DND-41 (cell line): ENCODE data around the gene KAT2B.

ENCODE experiments used
- ATAC-seq: fragments of 200-7000 bp; cut with Tn5 transposase; 3 replicates; pipeline ENCODE4 v1.9.1; 2021; ENCODE audit warnings: low read depth; ENCODE audit not compliant: insufficient read depth
- DNase-seq: peaks from one replicate; pipeline ENCODE4 v3.0.0-alpha.2; 2020
- H2AFZ ChIP-seq: 2 replicates; pipeline ENCODE4 v1.6.0; 2012; ENCODE audit warnings: low read depth, low read length
- H3K27ac ChIP-seq: 2 replicates; pipeline ENCODE4 v1.5.1; 2012; ENCODE audit warnings: low read length, inconsistent platforms
- H3K27me3 ChIP-seq: fragments of 200-600 bp; sonication (generic); 2 replicates; pipeline ENCODE4 v1.6.0; 2012; ENCODE audit warnings: low read length, mild to moderate bottlenecking, inconsistent platforms; ENCODE audit not compliant: insufficient read depth, poor library complexity
- H3K36me3 ChIP-seq: 2 replicates; pipeline ENCODE4 v1.5.1; 2012; ENCODE audit warnings: low read length, inconsistent platforms; ENCODE audit not compliant: insufficient read depth
- H3K4me1 ChIP-seq: 2 replicates; pipeline ENCODE4 v1.5.1; 2012; ENCODE audit warnings: mild to moderate bottlenecking, low read length; ENCODE audit not compliant: insufficient read depth
- H3K4me2 ChIP-seq: 2 replicates; pipeline ENCODE4 v1.6.0; 2012; ENCODE audit warnings: mild to moderate bottlenecking, moderate library complexity, low read length, inconsistent platforms; ENCODE audit not compliant: insufficient read depth
- H3K4me3 ChIP-seq, 2 experiments: fragments of 200-600 bp in 1 of 2; shearing (Covaris generic) in 1 of 2; 2 replicates each; pipeline ENCODE4 v1.5.1; 2012 to 2016; ENCODE audit warnings: inconsistent platforms in 2 of 2, low read length in 2 of 2, mild to moderate bottlenecking in 2 of 2, low read depth in 1 of 2, moderate library complexity in 1 of 2
- H3K79me2 ChIP-seq: 2 replicates; pipeline ENCODE4 v1.6.0; 2012; ENCODE audit warnings: low read length, inconsistent platforms; ENCODE audit not compliant: insufficient read depth
- H3K9ac ChIP-seq: 2 replicates; pipeline ENCODE4 v1.6.0; 2012; ENCODE audit warnings: low read depth, mild to moderate bottlenecking, inconsistent platforms, low read length, moderate library complexity
- H3K9me3 ChIP-seq: 2 replicates; pipeline ENCODE4 v1.5.1; 2012; ENCODE audit warnings: low read length, moderate library complexity, mild to moderate bottlenecking, inconsistent platforms; ENCODE audit not compliant: insufficient read depth, severe bottlenecking
- H4K20me1 ChIP-seq: 2 replicates; pipeline ENCODE4 v1.6.0; 2012; ENCODE audit warnings: low read length; ENCODE audit not compliant: insufficient read depth
- EZH2 ChIP-seq: IDR thresholded peaks from 3 replicates; pipeline ENCODE4 v1.6.1; 2012; ENCODE audit warnings: borderline replicate concordance, low read depth, mild to moderate bottlenecking, moderate library complexity, low read length, inconsistent platforms; ENCODE audit not compliant: severe bottlenecking
- TF ChIP-seq, protein P1 (sequence below): IDR thresholded peaks from 2 replicates; pipeline ENCODE4 v1.5.1; 2012; ENCODE audit warnings: borderline replicate concordance, low read length, moderate library complexity, mild to moderate bottlenecking; ENCODE audit not compliant: poor library complexity, severe bottlenecking; ENCODE audit errors: extremely low read depth

KAT2B gene

DNA sequence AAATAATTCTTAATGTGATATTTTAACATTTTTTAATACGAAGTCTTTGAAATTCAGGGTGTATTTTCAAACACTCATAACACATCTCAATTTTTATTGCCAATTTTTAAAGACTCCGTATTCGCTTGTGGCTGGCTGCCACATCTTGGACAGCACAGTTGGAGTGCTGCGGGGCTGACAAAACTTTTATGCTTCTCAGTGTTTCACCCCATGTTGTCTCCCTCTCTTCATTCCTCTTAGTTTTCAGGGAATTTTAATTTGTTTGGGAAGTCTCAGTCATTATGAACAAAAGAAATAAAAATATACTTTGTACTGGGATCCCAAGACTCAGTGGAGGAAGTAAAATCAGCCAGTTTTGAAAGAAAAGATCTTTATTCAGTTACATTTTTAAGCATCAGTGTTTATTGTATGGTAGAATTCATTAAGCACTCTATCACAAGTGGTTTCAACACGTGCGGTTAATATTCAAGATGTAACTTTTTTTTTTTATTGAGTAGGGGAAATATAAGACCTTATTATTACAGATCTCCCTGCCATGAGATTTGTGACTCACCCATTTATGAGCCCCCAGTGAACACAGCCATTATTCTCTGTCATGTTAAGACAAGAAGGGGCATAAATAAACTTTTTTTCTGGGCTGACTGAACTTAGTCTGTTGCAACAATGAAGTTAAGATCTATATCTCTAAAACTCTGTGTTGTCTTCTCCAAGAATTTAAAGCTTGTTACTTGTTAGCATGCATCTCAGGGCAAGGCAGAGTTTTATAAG lies 26.8 kb downstream of the KAT2B start:
- DNase-seq (no peak), ATAC-seq (no peak)
- Histone ChIP-seq H3K27ac (no peak overlapping the region), H3K4me1 (0 out of 2 replicates have a peak, but pooled peaks cover 2% of the 10 kb centered on the region), H3K4me3 (no peak overlapping the region), H3K36me3 (no peaks in the 10 kb centered on the region; the same call in 1 of the 2 replicates), H3K79me2 (no peaks in the 10 kb centered on the region), H3K9me3 (no peaks in the 10 kb centered on the region), H2AFZ (no peak overlapping the region), H4K20me1 (no peaks in the 10 kb centered on the region), H3K4me2 (no peak overlapping the region), H3K9ac (no peak overlapping the region), H3K27me3 (no peaks in the 10 kb centered on the region)
- TF ChIP-seq, protein P1, sequence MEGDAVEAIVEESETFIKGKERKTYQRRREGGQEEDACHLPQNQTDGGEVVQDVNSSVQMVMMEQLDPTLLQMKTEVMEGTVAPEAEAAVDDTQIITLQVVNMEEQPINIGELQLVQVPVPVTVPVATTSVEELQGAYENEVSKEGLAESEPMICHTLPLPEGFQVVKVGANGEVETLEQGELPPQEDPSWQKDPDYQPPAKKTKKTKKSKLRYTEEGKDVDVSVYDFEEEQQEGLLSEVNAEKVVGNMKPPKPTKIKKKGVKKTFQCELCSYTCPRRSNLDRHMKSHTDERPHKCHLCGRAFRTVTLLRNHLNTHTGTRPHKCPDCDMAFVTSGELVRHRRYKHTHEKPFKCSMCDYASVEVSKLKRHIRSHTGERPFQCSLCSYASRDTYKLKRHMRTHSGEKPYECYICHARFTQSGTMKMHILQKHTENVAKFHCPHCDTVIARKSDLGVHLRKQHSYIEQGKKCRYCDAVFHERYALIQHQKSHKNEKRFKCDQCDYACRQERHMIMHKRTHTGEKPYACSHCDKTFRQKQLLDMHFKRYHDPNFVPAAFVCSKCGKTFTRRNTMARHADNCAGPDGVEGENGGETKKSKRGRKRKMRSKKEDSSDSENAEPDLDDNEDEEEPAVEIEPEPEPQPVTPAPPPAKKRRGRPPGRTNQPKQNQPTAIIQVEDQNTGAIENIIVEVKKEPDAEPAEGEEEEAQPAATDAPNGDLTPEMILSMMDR, result no peak
- no peak for TF ChIP-seq EZH2

DNA sequence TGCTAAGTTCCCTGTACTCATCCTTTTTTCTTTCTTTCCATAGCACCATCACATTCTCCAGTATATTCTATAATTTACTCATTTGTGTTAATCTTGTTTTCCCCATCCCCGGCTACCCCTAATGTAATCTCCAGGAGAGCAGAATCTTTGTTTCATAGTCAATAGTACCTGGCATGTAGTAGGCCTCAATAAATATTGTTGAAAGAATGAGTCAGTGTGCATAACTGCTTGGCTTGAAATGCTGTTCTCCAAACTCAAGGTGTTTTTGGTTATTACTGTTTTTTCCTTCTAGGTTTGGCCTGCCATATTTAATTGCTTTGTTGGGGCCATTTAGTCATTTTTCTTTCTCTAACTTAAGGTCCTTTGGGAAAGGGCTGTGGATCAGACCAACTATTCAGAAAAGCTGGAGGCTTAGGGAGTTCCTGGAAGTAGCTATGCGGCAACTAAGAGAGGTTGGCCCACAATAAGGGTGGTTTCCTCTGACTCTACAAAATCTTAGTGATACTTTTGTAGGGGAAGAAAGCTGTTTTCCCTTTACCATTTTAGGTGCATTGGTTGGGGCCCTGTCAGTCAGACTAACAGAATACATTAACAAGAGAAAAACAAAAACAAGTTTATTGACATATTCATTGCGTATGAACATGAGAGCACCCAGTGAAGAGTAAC lies 28.4 kb downstream of the KAT2B start:
- no peak overlapping the region for H3K4me2 ChIP-seq
- H3K79me2 ChIP-seq, result no peaks in the 10 kb centered on the region
- DNase-seq (no peak), ATAC-seq (no peak)
- no peak overlapping the region for H3K27ac ChIP-seq
- H3K36me3 ChIP-seq, result no peaks in the 10 kb centered on the region; the same call in 1 of the 2 replicates
- no peak overlapping the region for H3K4me3 ChIP-seq
- H4K20me1 ChIP-seq, result no peaks in the 10 kb centered on the region
- H2AFZ ChIP-seq, result no peak overlapping the region
- H3K9ac ChIP-seq, result no peak overlapping the region
- no peaks in the 10 kb centered on the region for H3K27me3 ChIP-seq
- TF ChIP-seq, protein P1, result no peak
- no peak for TF ChIP-seq EZH2
- H3K9me3 ChIP-seq, result no peaks in the 10 kb centered on the region
- H3K4me1 ChIP-seq, result 0 out of 2 replicates have a peak, but pooled peaks cover 2% of the 10 kb centered on the region

DNA sequence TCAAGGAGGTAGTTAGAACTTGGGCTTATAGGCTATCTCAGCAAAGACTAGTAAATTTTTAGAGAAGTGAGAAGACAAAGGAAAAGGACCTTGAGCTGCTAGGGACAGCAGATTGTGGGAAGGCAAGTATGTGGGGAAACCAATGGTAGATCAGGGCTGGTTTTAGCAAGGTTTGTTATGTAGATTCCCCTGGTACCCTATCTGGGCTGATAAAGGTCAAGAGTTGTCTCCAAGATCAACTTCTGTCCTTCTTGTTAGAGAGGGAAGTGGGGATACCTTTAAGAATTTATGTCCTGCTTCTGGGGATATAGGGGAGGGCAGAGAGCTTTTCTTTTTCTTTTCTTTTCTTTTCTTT lies 28.9 kb downstream of the KAT2B start:
- no peak overlapping the region for H3K4me2 ChIP-seq
- DNase-seq, result no peak
- no peaks in the 10 kb centered on the region for H3K9me3 ChIP-seq
- no peak for ATAC-seq
- H3K9ac ChIP-seq, result no peak overlapping the region
- no peaks in the 10 kb centered on the region for H4K20me1 ChIP-seq
- 0 out of 2 replicates have a peak, but pooled peaks cover 2% of the 10 kb centered on the region for H3K4me1 ChIP-seq
- no peak overlapping the region for H3K4me3 ChIP-seq
- no peaks in the 10 kb centered on the region; the same call in 1 of the 2 replicates for H3K36me3 ChIP-seq
- no peaks in the 10 kb centered on the region for H3K27me3 ChIP-seq
- no peak overlapping the region for H2AFZ ChIP-seq
- no peak for TF ChIP-seq EZH2
- TF ChIP-seq, protein P1, result no peak
- no peaks in the 10 kb centered on the region for H3K79me2 ChIP-seq
- no peak overlapping the region for H3K27ac ChIP-seq
